ENCODE results near the gene ERBB4.

GRCh38 chr2:211955648-211956047, 583.0 kb downstream of the ERBB4 start:
- no peak for TF ChIP-seq POLR2A (IDR thresholded peaks at IDR 0.05)
- TF ChIP-seq CTCF (IDR thresholded peaks at IDR 0.05) = no peak

Measured in esophagus squamous epithelium (tissue), 4 donors.